NCI-H1105 treated with DMSO at 0.1 percent for 48 hours (cell line): ENCODE results near the gene RSAD1.

Source experiments
- DNase-seq: peaks from one replicate; lab custom pipeline; 2025; lab: John Stamatoyannopoulos, UW

The RSAD1 gene

GRCh38 chr17:50495217-50495823, 16.7 kb downstream of the RSAD1 start:
- DNase-seq: no peak

GRCh38 chr17:50495918-50496317, 17.3 kb downstream of the RSAD1 start:
- no peak for DNase-seq

- no peak for DNase-seq
Measured at GRCh38 chr17:50498021-50498874, 19.6 kb downstream of the RSAD1 start.

GRCh38 chr17:50499270-50499669, 20.6 kb downstream of the RSAD1 start:
- DNase-seq: no peak

- DNase-seq: no peak
Measured at GRCh38 chr17:50499721-50500120, 21.1 kb downstream of the RSAD1 start.

GRCh38 chr17:50501054-50501453, 22.4 kb downstream of the RSAD1 start:
- DNase-seq: no peak

- no peak for DNase-seq
Measured at GRCh38 chr17:50502301-50502990, 23.8 kb downstream of the RSAD1 start.

- no peak for DNase-seq
Measured at GRCh38 chr17:50505591-50506130, 27.0 kb downstream of the RSAD1 start.

- DNase-seq: no peak
Measured at GRCh38 chr17:50506298-50506697, 27.6 kb downstream of the RSAD1 start.

- DNase-seq: peak; percentile 64
Measured at GRCh38 chr17:50507871-50508572, 29.4 kb downstream of the RSAD1 start, which contains the start of gene MYCBPAP. TSS of gene MYCBPAP (plus strand) at chr17:50508439. CDS start at chr17:50508675, 236 bp downstream.

- DNase-seq: no peak
Measured at GRCh38 chr17:50508573-50509460, 30.2 kb downstream of the RSAD1 start.

- no peak for DNase-seq
Measured at GRCh38 chr17:50511058-50511457, 32.4 kb downstream of the RSAD1 start.

GRCh38 chr17:50513495-50513894, 34.8 kb downstream of the RSAD1 start:
- no peak for DNase-seq

GRCh38 chr17:50514388-50514787, 35.7 kb downstream of the RSAD1 start:
- no peak for DNase-seq

GRCh38 chr17:50514936-50515702, 36.5 kb downstream of the RSAD1 start:
- no peak for DNase-seq

GRCh38 chr17:50517011-50517410, 38.4 kb downstream of the RSAD1 start:
- DNase-seq: no peak

GRCh38 chr17:50517504-50518383, 39.1 kb downstream of the RSAD1 start:
- DNase-seq: no peak

- no peak for DNase-seq
Measured at GRCh38 chr17:50518384-50519023, 39.8 kb downstream of the RSAD1 start.
